ENCODE measurements around the gene SNTG2. TPM values are rescaled to one million over a fixed set of nuclear protein-coding genes. Genes with fewer than 3 reads are reported as not detected.

Gene SNTG2
- total RNA-seq, 4 donors from 2014 or later, result 4.2 to 14.2 (median 9.2) TPM

DNA sequence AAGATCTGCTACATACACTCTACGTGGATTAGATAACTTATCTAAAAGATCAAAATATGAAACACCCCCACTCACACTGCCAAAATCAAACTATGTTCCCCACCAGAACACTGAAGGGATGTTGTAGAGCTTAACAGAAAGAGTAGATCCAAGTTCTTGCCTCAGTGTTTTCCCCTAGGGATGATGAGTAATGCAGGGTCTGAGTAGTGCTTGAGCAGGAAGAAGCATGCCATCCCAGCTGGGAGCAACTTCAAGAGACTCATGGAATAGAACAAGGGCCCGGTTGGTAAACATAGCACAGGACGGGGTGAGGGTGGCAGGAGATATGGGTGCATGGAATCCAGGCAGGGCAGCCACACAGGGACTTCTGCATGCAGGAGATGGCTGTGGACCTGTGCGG, 74.3 kb downstream of the SNTG2 start:
- no peaks in the 10 kb centered on the region for H3K27me3 ChIP-seq
- 48 to 56% methylated on average over 4 of the region's 4 CpGs for WGBS, 2 donors
- no peak for TF ChIP-seq POLR2A (IDR thresholded peaks at IDR 0.05)
- TF ChIP-seq, protein P1, sequence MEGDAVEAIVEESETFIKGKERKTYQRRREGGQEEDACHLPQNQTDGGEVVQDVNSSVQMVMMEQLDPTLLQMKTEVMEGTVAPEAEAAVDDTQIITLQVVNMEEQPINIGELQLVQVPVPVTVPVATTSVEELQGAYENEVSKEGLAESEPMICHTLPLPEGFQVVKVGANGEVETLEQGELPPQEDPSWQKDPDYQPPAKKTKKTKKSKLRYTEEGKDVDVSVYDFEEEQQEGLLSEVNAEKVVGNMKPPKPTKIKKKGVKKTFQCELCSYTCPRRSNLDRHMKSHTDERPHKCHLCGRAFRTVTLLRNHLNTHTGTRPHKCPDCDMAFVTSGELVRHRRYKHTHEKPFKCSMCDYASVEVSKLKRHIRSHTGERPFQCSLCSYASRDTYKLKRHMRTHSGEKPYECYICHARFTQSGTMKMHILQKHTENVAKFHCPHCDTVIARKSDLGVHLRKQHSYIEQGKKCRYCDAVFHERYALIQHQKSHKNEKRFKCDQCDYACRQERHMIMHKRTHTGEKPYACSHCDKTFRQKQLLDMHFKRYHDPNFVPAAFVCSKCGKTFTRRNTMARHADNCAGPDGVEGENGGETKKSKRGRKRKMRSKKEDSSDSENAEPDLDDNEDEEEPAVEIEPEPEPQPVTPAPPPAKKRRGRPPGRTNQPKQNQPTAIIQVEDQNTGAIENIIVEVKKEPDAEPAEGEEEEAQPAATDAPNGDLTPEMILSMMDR (IDR thresholded peaks at IDR 0.05), result no peak
- H3K27ac ChIP-seq, result no peak overlapping the region
- intact Hi-C loops (cut with DNase I), result no loop called here
- H3K4me1 ChIP-seq, result no peaks in the 10 kb centered on the region
- H3K4me3 ChIP-seq (replicated peaks in 1 of 3), result no peak overlapping the region
- no peaks in the 10 kb centered on the region for H3K36me3 ChIP-seq
- no peak for DNase-seq
- no peaks in the 10 kb centered on the region for H3K9me3 ChIP-seq

DNA sequence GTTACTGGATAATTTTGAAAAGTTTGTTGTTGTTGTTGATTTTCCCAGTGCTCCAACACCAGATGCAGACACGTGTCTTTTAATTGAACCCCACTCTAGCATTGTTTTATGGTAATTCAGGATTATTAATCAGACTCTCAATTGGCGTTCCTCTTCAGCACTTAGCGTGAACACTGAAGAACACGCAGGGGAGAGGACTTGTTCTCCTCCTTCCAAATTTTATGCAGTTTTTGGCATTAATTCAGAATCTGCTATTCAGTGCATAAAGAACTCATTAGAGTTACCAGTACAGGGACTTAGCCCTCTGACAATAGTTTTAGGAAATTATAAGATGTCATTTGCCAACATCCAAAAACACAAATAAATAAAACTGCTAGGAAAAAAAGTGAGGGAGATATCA, 75.5 kb downstream of the SNTG2 start:
- intact Hi-C loops (cut with DNase I), result no loop called here
- TF ChIP-seq, protein P1 (IDR thresholded peaks at IDR 0.05), result no peak
- TF ChIP-seq POLR2A (IDR thresholded peaks at IDR 0.05), result no peak
- WGBS, 2 donors, result 70 to 85% methylated on average over 4 of the region's 4 CpGs
- Histone ChIP-seq H3K27ac (no peak overlapping the region), H3K4me3 (replicated peaks in 1 of 3) (no peak overlapping the region), H3K36me3 (no peaks in the 10 kb centered on the region), H3K4me1 (no peaks in the 10 kb centered on the region), H3K9me3 (no peaks in the 10 kb centered on the region), H3K27me3 (no peaks in the 10 kb centered on the region)
- no peak for DNase-seq

GRCh38 chr2:1028831-1029230, 78.2 kb downstream of the SNTG2 start:
- H3K9me3 ChIP-seq, result no peaks in the 10 kb centered on the region
- no peak for DNase-seq
- no peak overlapping the region for H3K27ac ChIP-seq
- no peak overlapping the region for H3K4me3 ChIP-seq (replicated peaks in 1 of 3)
- H3K36me3 ChIP-seq, result no peaks in the 10 kb centered on the region
- no peaks in the 10 kb centered on the region for H3K27me3 ChIP-seq
- TF ChIP-seq, protein P1 (IDR thresholded peaks at IDR 0.05), result no peak
- TF ChIP-seq POLR2A (IDR thresholded peaks at IDR 0.05), result no peak
- 90 to 91% methylated on average over 8 of the region's 8 CpGs for WGBS, 2 donors
- intact Hi-C loops (cut with DNase I), result no loop called here
- no peaks in the 10 kb centered on the region for H3K4me1 ChIP-seq

DNA sequence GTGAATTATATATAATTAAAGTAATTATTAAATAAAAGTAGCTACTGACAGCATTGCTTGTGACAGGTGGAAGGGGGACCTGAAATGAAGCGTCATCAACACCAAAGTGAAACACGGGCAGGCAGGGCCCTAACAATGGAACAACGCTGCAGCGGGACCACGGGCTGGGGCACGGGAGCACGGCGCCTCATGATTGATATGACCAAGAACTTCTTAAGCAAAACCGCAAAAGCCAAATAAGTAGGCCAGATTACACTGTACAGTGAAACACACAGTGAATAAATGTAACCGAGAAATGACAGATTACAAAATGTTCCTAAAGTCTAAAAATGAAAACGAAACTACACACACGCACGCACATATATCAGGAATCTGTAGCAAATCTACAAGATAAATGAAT, 81.4 kb downstream of the SNTG2 start:
- Histone ChIP-seq H3K36me3 (no peaks in the 10 kb centered on the region), H3K9me3 (no peaks in the 10 kb centered on the region), H3K27me3 (no peaks in the 10 kb centered on the region), H3K4me3 (replicated peaks in 1 of 3) (no peak overlapping the region), H3K4me1 (no peaks in the 10 kb centered on the region), H3K27ac (no peak overlapping the region)
- WGBS, 2 donors, result 85 to 88% methylated on average over 13 of the region's 13 CpGs
- TF ChIP-seq, protein P1 (IDR thresholded peaks at IDR 0.05), result no peak
- no peak for TF ChIP-seq POLR2A (IDR thresholded peaks at IDR 0.05)
- intact Hi-C loops (cut with DNase I), result no loop called here
- no peak for DNase-seq

- no peaks in the 10 kb centered on the region for H3K27me3 ChIP-seq
- H3K4me1 ChIP-seq, result no peaks in the 10 kb centered on the region
- no peaks in the 10 kb centered on the region for H3K9me3 ChIP-seq
- TF ChIP-seq, protein P1 (IDR thresholded peaks at IDR 0.05), result no peak
- TF ChIP-seq POLR2A (IDR thresholded peaks at IDR 0.05), result no peak
- no peak overlapping the region for H3K27ac ChIP-seq
- H3K4me3 ChIP-seq (replicated peaks in 1 of 3), result no peak overlapping the region
- intact Hi-C loops (cut with DNase I), result no loop called here
- DNase-seq, result no peak
- H3K36me3 ChIP-seq, result no peaks in the 10 kb centered on the region
- 97 to 98% methylated on average over 3 of the region's 3 CpGs for WGBS, 2 donors
Observed at GRCh38 chr2:1033069-1033468, 82.4 kb downstream of the SNTG2 start.
